HL-60 (cell line): Measurements from ENCODE around the gene DHODH.

Source experiments
- GABPA ChIP-seq: IDR thresholded peaks from 2 replicates; pipeline ENCODE4 v1.6.1; 2012; ENCODE audit warnings: low read depth
- POLR2AphosphoS5 ChIP-seq: IDR thresholded peaks from 2 replicates; pipeline ENCODE4 v1.6.1; 2012; ENCODE audit warnings: low read depth
- TF ChIP-seq, protein P1 (sequence below): IDR thresholded peaks from one replicate; pipeline ENCODE4 v1.5.1; 2011; ENCODE audit warnings: low read length, control low read depth, inconsistent platforms; ENCODE audit not compliant: insufficient read depth
- TF ChIP-seq, protein P2 (sequence below): IDR thresholded peaks from 2 replicates; pipeline ENCODE4 v1.6.1; 2012; ENCODE audit warnings: low read depth; ENCODE audit not compliant: insufficient replicate concordance

DNA sequence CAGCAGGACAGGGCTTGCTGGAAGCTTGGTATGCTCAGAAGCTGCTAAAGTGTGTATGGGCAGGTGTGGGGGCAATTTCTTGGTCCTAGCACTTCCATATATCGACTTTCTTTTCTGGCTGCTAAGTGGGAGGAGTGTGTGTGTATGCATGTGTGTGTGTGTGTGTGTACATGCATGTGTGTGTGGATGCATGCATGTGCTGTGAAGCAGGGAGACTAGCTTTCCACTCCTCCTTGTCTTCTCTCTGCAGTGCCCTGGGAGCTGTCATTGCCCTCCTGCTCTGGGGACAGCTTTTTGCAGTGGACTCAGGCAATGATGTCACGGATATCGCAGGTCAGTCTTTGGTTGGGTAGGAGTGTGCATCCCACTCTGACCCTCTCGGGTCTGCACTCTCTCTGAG lies 47.4 kb downstream of the DHODH start:
- TF ChIP-seq, protein P1, sequence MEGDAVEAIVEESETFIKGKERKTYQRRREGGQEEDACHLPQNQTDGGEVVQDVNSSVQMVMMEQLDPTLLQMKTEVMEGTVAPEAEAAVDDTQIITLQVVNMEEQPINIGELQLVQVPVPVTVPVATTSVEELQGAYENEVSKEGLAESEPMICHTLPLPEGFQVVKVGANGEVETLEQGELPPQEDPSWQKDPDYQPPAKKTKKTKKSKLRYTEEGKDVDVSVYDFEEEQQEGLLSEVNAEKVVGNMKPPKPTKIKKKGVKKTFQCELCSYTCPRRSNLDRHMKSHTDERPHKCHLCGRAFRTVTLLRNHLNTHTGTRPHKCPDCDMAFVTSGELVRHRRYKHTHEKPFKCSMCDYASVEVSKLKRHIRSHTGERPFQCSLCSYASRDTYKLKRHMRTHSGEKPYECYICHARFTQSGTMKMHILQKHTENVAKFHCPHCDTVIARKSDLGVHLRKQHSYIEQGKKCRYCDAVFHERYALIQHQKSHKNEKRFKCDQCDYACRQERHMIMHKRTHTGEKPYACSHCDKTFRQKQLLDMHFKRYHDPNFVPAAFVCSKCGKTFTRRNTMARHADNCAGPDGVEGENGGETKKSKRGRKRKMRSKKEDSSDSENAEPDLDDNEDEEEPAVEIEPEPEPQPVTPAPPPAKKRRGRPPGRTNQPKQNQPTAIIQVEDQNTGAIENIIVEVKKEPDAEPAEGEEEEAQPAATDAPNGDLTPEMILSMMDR = no peak
- TF ChIP-seq, protein P2, sequence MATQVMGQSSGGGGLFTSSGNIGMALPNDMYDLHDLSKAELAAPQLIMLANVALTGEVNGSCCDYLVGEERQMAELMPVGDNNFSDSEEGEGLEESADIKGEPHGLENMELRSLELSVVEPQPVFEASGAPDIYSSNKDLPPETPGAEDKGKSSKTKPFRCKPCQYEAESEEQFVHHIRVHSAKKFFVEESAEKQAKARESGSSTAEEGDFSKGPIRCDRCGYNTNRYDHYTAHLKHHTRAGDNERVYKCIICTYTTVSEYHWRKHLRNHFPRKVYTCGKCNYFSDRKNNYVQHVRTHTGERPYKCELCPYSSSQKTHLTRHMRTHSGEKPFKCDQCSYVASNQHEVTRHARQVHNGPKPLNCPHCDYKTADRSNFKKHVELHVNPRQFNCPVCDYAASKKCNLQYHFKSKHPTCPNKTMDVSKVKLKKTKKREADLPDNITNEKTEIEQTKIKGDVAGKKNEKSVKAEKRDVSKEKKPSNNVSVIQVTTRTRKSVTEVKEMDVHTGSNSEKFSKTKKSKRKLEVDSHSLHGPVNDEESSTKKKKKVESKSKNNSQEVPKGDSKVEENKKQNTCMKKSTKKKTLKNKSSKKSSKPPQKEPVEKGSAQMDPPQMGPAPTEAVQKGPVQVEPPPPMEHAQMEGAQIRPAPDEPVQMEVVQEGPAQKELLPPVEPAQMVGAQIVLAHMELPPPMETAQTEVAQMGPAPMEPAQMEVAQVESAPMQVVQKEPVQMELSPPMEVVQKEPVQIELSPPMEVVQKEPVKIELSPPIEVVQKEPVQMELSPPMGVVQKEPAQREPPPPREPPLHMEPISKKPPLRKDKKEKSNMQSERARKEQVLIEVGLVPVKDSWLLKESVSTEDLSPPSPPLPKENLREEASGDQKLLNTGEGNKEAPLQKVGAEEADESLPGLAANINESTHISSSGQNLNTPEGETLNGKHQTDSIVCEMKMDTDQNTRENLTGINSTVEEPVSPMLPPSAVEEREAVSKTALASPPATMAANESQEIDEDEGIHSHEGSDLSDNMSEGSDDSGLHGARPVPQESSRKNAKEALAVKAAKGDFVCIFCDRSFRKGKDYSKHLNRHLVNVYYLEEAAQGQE = no peak
- no peak for TF ChIP-seq GABPA
- no peak for TF ChIP-seq POLR2AphosphoS5
